GM21390 (cell line): ENCODE measurements around the gene KIF1C.
"Not testable (repeated sequence)": the region's sequence is repeated elsewhere in the genome, so short reads cannot be mapped to it uniquely, and the experiment has no call there.

Source experiments
- ATAC-seq: cut with Tn5 transposase; IDR thresholded peaks from one replicate; pipeline ENCODE4 v1.9.1; 2021; ENCODE audit not compliant: unreplicated experiment

Gene KIF1C

GRCh38 chr17:4999430-5000093 is 1.8 kb downstream of the KIF1C start:
- ATAC-seq, result no peak

GRCh38 chr17:5000237-5000639 is 2.5 kb downstream of the KIF1C start:
- no peak for ATAC-seq

- ATAC-seq, result no peak
These were observed 4.5 kb downstream of the KIF1C start for GRCh38 chr17:5002121-5002788.

GRCh38 chr17:5003214-5003867 is 5.6 kb downstream of the KIF1C start:
- no peak for ATAC-seq

- ATAC-seq, result no peak
These were observed 14.2 kb downstream of the KIF1C start for GRCh38 chr17:5011928-5012327.

- no peak for ATAC-seq
These were observed 16.6 kb downstream of the KIF1C start for GRCh38 chr17:5014357-5014756.

- no peak for ATAC-seq
These were observed 21.8 kb downstream of the KIF1C start for GRCh38 chr17:5019475-5019956.

- no peak for ATAC-seq
These were observed 22.8 kb downstream of the KIF1C start for GRCh38 chr17:5020502-5021023.

- ATAC-seq, result no peak
These were observed 24.5 kb downstream of the KIF1C start for GRCh38 chr17:5022171-5022711.

- ATAC-seq, result no peak
These were observed 25.9 kb downstream of the KIF1C start for GRCh38 chr17:5023588-5024147.

- ATAC-seq, result no peak
These were observed 26.9 kb downstream of the KIF1C start for GRCh38 chr17:5024604-5025003.

GRCh38 chr17:5027299-5027698 is 29.5 kb downstream of the KIF1C start:
- ATAC-seq, result no peak

- ATAC-seq, result no peak
These were observed 30.2 kb downstream of the KIF1C start for GRCh38 chr17:5027916-5028315.

GRCh38 chr17:5030168-5030567 is 32.4 kb downstream of the KIF1C start:
- not testable (repeated sequence) for ATAC-seq

- peak; percentile 49 for ATAC-seq
These were observed 33.8 kb downstream of the KIF1C start for GRCh38 chr17:5031365-5032082.

- no peak for ATAC-seq
These were observed 35.1 kb downstream of the KIF1C start for GRCh38 chr17:5032865-5033264.

- ATAC-seq, result no peak
These were observed 35.7 kb downstream of the KIF1C start for GRCh38 chr17:5033352-5034015.

GRCh38 chr17:5034063-5034462 is 36.3 kb downstream of the KIF1C start:
- ATAC-seq, result no peak

GRCh38 chr17:5034651-5035050 is 36.9 kb downstream of the KIF1C start:
- no peak for ATAC-seq

GRCh38 chr17:5035315-5035714 is 37.6 kb downstream of the KIF1C start, which contains the start of gene SLC52A1:
Gene SLC52A1, minus strand, starts transcription at chr17:5035426. Its CDS starts 820 bp downstream, at chr17:5034606.
- no peak for ATAC-seq
